Activated CD4-positive, alpha-beta T cell treated with anti-CD3 and anti-CD28 coated beads, Interleukin-2, amount 10 ng/mL, durations not matched to agents 24 days and 14 days (primary cell): ENCODE results near the gene SOS1. TPM values are rescaled to one million over a fixed set of nuclear protein-coding genes. Genes with fewer than 3 reads are reported as not detected.

Experiments
- DNase-seq: peaks from one replicate; pipeline ENCODE4 v3.0.0; 2022
- H3K27ac Mint-ChIP-seq: one replicate; pipeline ENCODE4 v1.8.0; 2022; ENCODE audit warnings: mild to moderate bottlenecking, mixed read lengths
- H3K27me3 Mint-ChIP-seq: one replicate; pipeline ENCODE4 v1.8.0; 2022; ENCODE audit warnings: mixed read lengths
- H3K36me3 Mint-ChIP-seq: one replicate; pipeline ENCODE4 v1.8.0; 2022; ENCODE audit warnings: low read depth, mild to moderate bottlenecking, mixed read lengths
- H3K4me1 Mint-ChIP-seq: one replicate; pipeline ENCODE4 v1.8.0; 2021; ENCODE audit warnings: mixed read lengths
- H3K4me3 Mint-ChIP-seq: one replicate; pipeline ENCODE4 v1.8.0; 2022; ENCODE audit warnings: mild to moderate bottlenecking, moderate library complexity, mixed read lengths
- H3K9me3 Mint-ChIP-seq: one replicate; pipeline ENCODE4 v1.8.0; 2021; ENCODE audit warnings: mixed read lengths
- intact Hi-C: fragments of 100-400 bp; cut with micrococcal nuclease; formaldehyde crosslinking; loops from one replicate; pipeline ENCODE4 v1.15.1; 2023
- total RNA-seq: library from RNA; stranded (reverse); gene quantifications from 2 replicates; pipeline ENCODE4 v1.2.3, GENCODE V29; 2022

Gene SOS1
- total RNA-seq, 1 donor from 2014 or later = 74.5 TPM

DNA sequence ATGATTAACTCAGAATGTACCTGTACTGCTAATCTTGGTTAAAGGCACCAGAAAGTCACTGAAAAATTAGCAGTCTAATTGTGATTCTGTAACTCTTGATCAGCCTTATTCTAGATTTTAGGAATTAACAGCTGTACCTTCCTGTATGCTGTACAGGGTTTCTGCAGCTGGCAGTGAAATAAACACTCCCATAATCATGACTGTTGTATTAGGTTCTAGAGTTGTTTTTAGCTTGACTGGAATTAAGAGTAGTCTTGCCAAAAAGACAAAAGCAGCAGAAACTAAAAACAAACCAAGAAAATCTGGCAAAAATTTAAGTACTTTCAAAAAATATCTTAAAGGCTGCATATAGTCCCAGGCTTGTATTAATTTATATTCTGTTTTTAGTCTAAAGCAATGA is 103.5 kb downstream of the SOS1 start:
- Mint-ChIP-seq H3K4me1 (peaks cover 13% of the 10 kb centered on the region), H3K9me3 (no peaks in the 10 kb centered on the region), H3K27ac (peak overlapping the region; percentile 37), H3K36me3 (peaks cover 41% of the 10 kb centered on the region), H3K27me3 (no peaks in the 10 kb centered on the region), H3K4me3 (no peak overlapping the region)
- intact Hi-C loops = no loop called here
- no peak for DNase-seq

- intact Hi-C loops = no loop called here
These were observed 105.4 kb downstream of the SOS1 start for GRCh38 chr2:39015424-39015823.

DNA sequence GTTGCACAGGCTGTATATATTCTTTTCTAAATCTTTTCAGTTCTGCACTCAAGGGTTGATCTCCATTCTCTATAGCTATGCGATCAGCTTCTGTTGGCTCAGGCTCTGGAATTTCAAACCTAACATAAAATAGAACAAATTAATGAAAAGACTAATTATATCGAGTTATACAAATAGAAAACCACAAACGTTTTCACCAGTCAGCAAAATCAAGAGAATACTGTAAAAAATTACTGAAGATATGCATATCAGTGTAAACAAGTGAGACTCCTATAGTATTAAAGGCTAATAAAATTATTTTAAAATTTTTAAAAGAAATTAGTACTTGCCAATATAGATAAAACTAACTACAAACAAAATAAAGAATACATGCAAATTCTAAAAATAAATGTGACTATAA is 107.0 kb downstream of the SOS1 start:
- intact Hi-C loops = no loop called here
- Mint-ChIP-seq H3K36me3 (peaks cover 56% of the 10 kb centered on the region), H3K27ac (no peak overlapping the region), H3K4me1 (peaks cover 13% of the 10 kb centered on the region), H3K9me3 (no peaks in the 10 kb centered on the region), H3K27me3 (no peaks in the 10 kb centered on the region), H3K4me3 (no peak overlapping the region)
- DNase-seq = no peak

More at GRCh38 chr2:39015424-39015823, 105.4 kb downstream of the SOS1 start:
- DNase-seq = no peak
- H3K4me3 Mint-ChIP-seq = no peak overlapping the region
- H3K36me3 Mint-ChIP-seq = peaks cover 52% of the 10 kb centered on the region
- peaks cover 16% of the 10 kb centered on the region for H3K4me1 Mint-ChIP-seq
- peak overlapping the region; percentile 52 for H3K27ac Mint-ChIP-seq
- H3K27me3 Mint-ChIP-seq = no peaks in the 10 kb centered on the region
- H3K9me3 Mint-ChIP-seq = no peaks in the 10 kb centered on the region

DNA sequence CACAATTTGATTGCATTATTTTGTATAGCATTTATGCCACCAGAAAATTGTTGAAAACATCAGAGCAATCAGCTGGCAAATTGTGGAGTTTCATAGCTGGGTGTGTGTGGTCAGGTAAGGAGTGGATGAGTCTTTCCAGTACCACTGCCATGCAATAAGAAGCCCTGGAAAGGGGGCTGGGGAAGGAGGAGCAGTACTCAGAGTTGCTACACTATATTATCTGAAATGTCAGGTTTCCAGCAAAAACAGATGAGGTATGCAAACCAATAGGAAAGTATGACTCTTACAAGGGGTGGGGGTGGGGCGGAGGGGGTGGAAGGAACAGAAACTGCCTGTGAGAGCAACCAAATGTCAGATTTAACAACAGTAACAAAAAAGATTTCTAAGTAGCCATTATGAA is 112.2 kb downstream of the SOS1 start:
- DNase-seq = no peak

DNA sequence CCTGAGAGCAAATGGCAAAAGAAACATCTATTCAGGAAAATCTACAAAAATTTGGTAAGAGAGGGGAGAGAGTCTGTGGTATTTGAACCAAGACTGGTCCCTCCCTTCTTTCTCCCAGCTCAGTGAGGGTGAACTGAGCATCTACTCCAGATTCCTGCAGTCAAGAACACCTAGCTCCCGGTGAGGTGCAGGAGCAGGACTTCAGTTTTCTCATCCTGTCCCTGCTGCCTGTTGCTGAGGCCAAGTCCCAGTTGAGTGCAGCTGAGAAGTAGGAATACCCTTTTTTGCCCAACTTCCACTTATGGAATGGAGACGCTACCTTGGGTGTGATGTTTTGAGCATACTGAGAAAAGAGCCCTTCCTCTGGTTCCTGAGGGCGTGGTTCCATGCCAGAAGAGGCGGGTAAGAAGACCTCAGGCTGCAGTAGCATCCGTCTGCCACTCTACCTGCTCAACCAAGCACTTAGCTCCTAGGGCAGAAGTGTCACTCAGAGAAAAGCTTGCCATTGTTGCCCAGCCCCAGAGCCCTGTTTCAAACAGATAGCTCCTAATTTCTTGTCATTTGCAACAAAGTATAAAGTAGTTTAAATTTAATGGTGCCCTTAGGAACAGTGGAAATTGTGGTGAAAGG is 112.9 kb downstream of the SOS1 start:
- intact Hi-C loops = loop anchor here (5.0 kb wide), 1 partner anchor 114 kb away; the partner anchor contains the start of gene SOS1
- H3K4me1 Mint-ChIP-seq = peaks cover 20% of the 10 kb centered on the region

More for the DNA sequence above, 112.2 kb downstream of the SOS1 start:
- H3K27ac Mint-ChIP-seq = peak overlapping the region; percentile 94
- intact Hi-C loops = loop anchor here (5.0 kb wide), 1 partner anchor 114 kb away; the partner anchor contains the start of gene SOS1
- no peaks in the 10 kb centered on the region for H3K27me3 Mint-ChIP-seq
- peaks cover 60% of the 10 kb centered on the region for H3K36me3 Mint-ChIP-seq
- H3K9me3 Mint-ChIP-seq = no peaks in the 10 kb centered on the region
- H3K4me1 Mint-ChIP-seq = peaks cover 20% of the 10 kb centered on the region
- peak overlapping the region; percentile 57 for H3K4me3 Mint-ChIP-seq

GRCh38 chr2:39000552-39000951 is 120.3 kb downstream of the SOS1 start:
- no peak overlapping the region for H3K4me3 Mint-ChIP-seq
- no peaks in the 10 kb centered on the region for H3K9me3 Mint-ChIP-seq
- peak overlapping the region; percentile 62 for H3K27ac Mint-ChIP-seq
- no peak for DNase-seq
- peaks cover 59% of the 10 kb centered on the region for H3K36me3 Mint-ChIP-seq
- intact Hi-C loops = no loop called here
- H3K27me3 Mint-ChIP-seq = no peaks in the 10 kb centered on the region
- H3K4me1 Mint-ChIP-seq = peaks cover 3% of the 10 kb centered on the region

More for the DNA sequence above, 112.9 kb downstream of the SOS1 start:
- H3K9me3 Mint-ChIP-seq = no peaks in the 10 kb centered on the region
- H3K4me3 Mint-ChIP-seq = peak overlapping the region; percentile 57
- H3K36me3 Mint-ChIP-seq = peaks cover 56% of the 10 kb centered on the region
- DNase-seq = no peak
- H3K27me3 Mint-ChIP-seq = no peaks in the 10 kb centered on the region
- H3K27ac Mint-ChIP-seq = peak overlapping the region; percentile 94

GRCh38 chr2:38997781-38998180 is 123.1 kb downstream of the SOS1 start:
- no peak for DNase-seq
- H3K27me3 Mint-ChIP-seq = no peaks in the 10 kb centered on the region
- peaks cover 7% of the 10 kb centered on the region for H3K4me1 Mint-ChIP-seq
- intact Hi-C loops = no loop called here
- no peaks in the 10 kb centered on the region for H3K9me3 Mint-ChIP-seq
- H3K27ac Mint-ChIP-seq = no peak overlapping the region
- no peak overlapping the region for H3K4me3 Mint-ChIP-seq
- H3K36me3 Mint-ChIP-seq = peaks cover 60% of the 10 kb centered on the region

DNA sequence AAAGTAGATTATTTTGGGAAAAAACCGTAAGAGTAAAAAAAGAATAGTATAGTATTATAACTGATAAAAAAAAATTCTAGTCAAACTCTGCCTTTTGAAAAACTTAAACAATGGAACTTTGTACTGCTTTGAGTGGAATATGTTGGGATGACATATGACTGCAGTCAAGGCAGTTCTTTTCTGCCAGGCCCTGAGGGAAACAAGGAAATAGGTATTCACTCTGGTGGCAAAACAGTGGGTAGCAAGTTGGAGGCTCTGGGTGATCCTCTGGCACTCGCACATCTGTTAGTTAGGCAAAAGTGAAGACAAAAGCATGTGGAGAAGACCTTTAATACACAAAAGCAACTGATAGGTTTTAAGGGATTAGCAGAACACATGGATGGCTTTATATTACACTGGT is 129.0 kb downstream of the SOS1 start:
- no peak for DNase-seq
- no peaks in the 10 kb centered on the region for H3K9me3 Mint-ChIP-seq
- H3K27ac Mint-ChIP-seq = peak overlapping the region; percentile 52
- H3K4me1 Mint-ChIP-seq = peaks cover 15% of the 10 kb centered on the region
- intact Hi-C loops = no loop called here
- no peak overlapping the region for H3K4me3 Mint-ChIP-seq
- H3K27me3 Mint-ChIP-seq = no peaks in the 10 kb centered on the region
- H3K36me3 Mint-ChIP-seq = peaks cover 46% of the 10 kb centered on the region

- Mint-ChIP-seq H3K4me3 (no peak overlapping the region), H3K4me1 (peaks cover 11% of the 10 kb centered on the region), H3K36me3 (peaks cover 48% of the 10 kb centered on the region), H3K27me3 (no peaks in the 10 kb centered on the region), H3K27ac (no peak overlapping the region), H3K9me3 (no peaks in the 10 kb centered on the region)
- intact Hi-C loops = no loop called here
- no peak for DNase-seq
These were observed 132.1 kb downstream of the SOS1 start for GRCh38 chr2:38988716-38989115.

DNA sequence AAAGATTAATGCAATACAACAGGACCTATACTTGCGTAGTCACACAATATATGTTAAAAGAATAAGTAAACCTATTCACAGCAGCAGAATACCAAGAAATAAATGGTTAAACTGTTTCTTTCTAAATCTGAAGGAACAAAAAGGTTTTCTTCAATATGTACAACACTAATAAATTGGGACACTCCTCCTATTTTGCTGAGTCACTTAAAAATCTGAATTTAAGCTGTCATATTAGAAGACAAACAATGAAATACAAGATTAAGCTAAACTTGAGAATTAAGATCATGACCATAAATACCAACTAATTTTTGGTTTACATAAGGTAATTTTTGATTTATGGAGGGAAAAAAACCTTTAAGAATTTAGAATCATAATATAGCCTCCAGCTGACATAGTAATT is 138.4 kb downstream of the SOS1 start:
- Mint-ChIP-seq H3K4me3 (no peak overlapping the region), H3K4me1 (no peaks in the 10 kb centered on the region), H3K27ac (no peak overlapping the region), H3K9me3 (no peaks in the 10 kb centered on the region), H3K27me3 (no peaks in the 10 kb centered on the region), H3K36me3 (peaks cover 31% of the 10 kb centered on the region)
- intact Hi-C loops = no loop called here
- no peak for DNase-seq

- no peaks in the 10 kb centered on the region for H3K4me1 Mint-ChIP-seq
- DNase-seq = no peak
- H3K27ac Mint-ChIP-seq = no peak overlapping the region
- H3K4me3 Mint-ChIP-seq = no peak overlapping the region
- no peaks in the 10 kb centered on the region for H3K27me3 Mint-ChIP-seq
- intact Hi-C loops = no loop called here
- peaks cover 27% of the 10 kb centered on the region for H3K36me3 Mint-ChIP-seq
- H3K9me3 Mint-ChIP-seq = no peaks in the 10 kb centered on the region
These were observed 139.0 kb downstream of the SOS1 start for GRCh38 chr2:38981670-38982357.

GRCh38 chr2:38981003-38981669 is 139.7 kb downstream of the SOS1 start:
- Mint-ChIP-seq H3K36me3 (peaks cover 27% of the 10 kb centered on the region), H3K27ac (no peak overlapping the region), H3K4me1 (no peaks in the 10 kb centered on the region), H3K9me3 (no peaks in the 10 kb centered on the region), H3K27me3 (no peaks in the 10 kb centered on the region), H3K4me3 (no peak overlapping the region)
- intact Hi-C loops = no loop called here
- no peak for DNase-seq

DNA sequence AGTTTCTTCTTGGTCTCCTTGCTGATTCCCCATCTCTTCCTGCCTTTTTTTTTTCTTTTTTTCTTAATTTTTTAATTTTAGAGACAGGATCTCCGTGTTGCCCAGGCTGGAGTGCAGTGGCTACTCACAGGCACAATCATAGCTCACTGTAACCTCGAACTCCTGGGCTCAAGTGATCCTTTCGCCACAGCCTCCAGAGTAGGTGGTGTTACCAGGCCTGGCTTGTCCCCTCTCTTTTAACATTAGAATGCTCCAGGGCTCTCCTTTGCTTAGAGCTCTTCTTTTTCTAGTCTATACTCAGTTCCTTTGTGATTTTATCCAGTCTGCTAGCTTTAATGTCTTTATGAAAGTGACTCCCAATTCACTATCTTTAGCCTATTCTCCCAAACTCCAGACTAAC is 141.9 kb downstream of the SOS1 start:
- intact Hi-C loops = no loop called here
- no peak overlapping the region for H3K4me3 Mint-ChIP-seq
- peaks cover 11% of the 10 kb centered on the region for H3K36me3 Mint-ChIP-seq
- no peaks in the 10 kb centered on the region for H3K27me3 Mint-ChIP-seq
- DNase-seq = no peak
- H3K9me3 Mint-ChIP-seq = no peaks in the 10 kb centered on the region
- no peaks in the 10 kb centered on the region for H3K4me1 Mint-ChIP-seq
- H3K27ac Mint-ChIP-seq = no peak overlapping the region

- no peak overlapping the region for H3K4me3 Mint-ChIP-seq
- H3K4me1 Mint-ChIP-seq = no peaks in the 10 kb centered on the region
- no peak for DNase-seq
- peaks cover 6% of the 10 kb centered on the region for H3K36me3 Mint-ChIP-seq
- no peaks in the 10 kb centered on the region for H3K27me3 Mint-ChIP-seq
- no peaks in the 10 kb centered on the region for H3K9me3 Mint-ChIP-seq
- no peak overlapping the region for H3K27ac Mint-ChIP-seq
- intact Hi-C loops = no loop called here
These were observed 142.5 kb downstream of the SOS1 start for GRCh38 chr2:38978296-38978903.
